Small intestine (tissue), 7 donors: Measurements from ENCODE around the gene NUDT7. TPM values are rescaled to one million over a fixed set of nuclear protein-coding genes. Genes with fewer than 3 reads are reported as not detected.

Experiments
- DNase-seq, 2 donors: peaks; one replicate each; pipeline versions ENCODE4 v3.0.0 to v3.0.0-alpha.2; 2013
- FAIRE-seq: peaks from 2 replicates; lab custom pipeline; 2012; peaks lifted over from hg19 to GRCh38; lab: Jason Lieb, UNC
- H3K27ac ChIP-seq, 3 donors: one replicate each; pipeline ENCODE4 v1.5.1; 2013; ENCODE audit warnings: low read length in 2 of 3, mild to moderate bottlenecking in 2 of 3, control low read depth in 1 of 3, inconsistent platforms in 1 of 3, low read depth in 1 of 3, moderate library complexity in 1 of 3
- H3K27me3 ChIP-seq, 3 donors: one replicate each; pipeline ENCODE4 v1.6.1; 2013; ENCODE audit warnings: low read length in 3 of 3, inconsistent platforms in 1 of 3; ENCODE audit not compliant: control insufficient read depth in 3 of 3, insufficient read depth in 3 of 3
- H3K36me3 ChIP-seq, 3 donors: one replicate each; pipeline ENCODE4 v1.6.1; 2013; ENCODE audit warnings: low read length in 3 of 3, inconsistent platforms in 1 of 3, low read depth in 1 of 3, mild to moderate bottlenecking in 1 of 3, moderate library complexity in 1 of 3; ENCODE audit not compliant: control insufficient read depth in 3 of 3, insufficient read depth in 2 of 3
- H3K4me1 ChIP-seq, 3 donors: one replicate each; pipeline ENCODE4 v1.6.1; 2013; ENCODE audit warnings: low read length in 2 of 3, inconsistent platforms in 1 of 3, low read depth in 1 of 3, mild to moderate bottlenecking in 1 of 3, moderate library complexity in 1 of 3; ENCODE audit not compliant: control insufficient read depth in 3 of 3, insufficient read depth in 2 of 3
- H3K4me3 ChIP-seq, 3 donors: one replicate each; pipeline ENCODE4 v1.5.1; 2013; ENCODE audit warnings: low read length in 3 of 3, control low read depth in 1 of 3, inconsistent platforms in 1 of 3, low read depth in 1 of 3, mild to moderate bottlenecking in 1 of 3, moderate library complexity in 1 of 3
- H3K9me3 ChIP-seq, 2 donors: one replicate each; pipeline ENCODE4 v1.6.1; 2013; ENCODE audit warnings: low read depth in 1 of 2, low read length in 1 of 2; ENCODE audit not compliant: control insufficient read depth in 2 of 2, insufficient read depth in 1 of 2
- WGBS, 3 donors: extraction: QIAGEN DNeasy Blood & Tissue Kit; methylation state at CpG; one replicate each; pipeline ENCODE4 v1.1.7; 2013; 5-methylcytosine and 5-hydroxymethylcytosine counted together
- polyA plus RNA-seq, 4 donors: library from polyadenylated mRNA; stranded (reverse) in 3 of 4; unstranded in 1 of 4; fragments of 200-250 nt in 3 of 4; fragments of 120-200 nt in 1 of 4; gene quantifications; one replicate each; pipeline versions ENCODE4 v1.2.1 to v1.2.3, GENCODE V29; 2013
- donor health status: healthy with polysubstance abuse.
- donor health status: control.
- donor health status: control.
- donor health status: Bipolar disorder and iron deficiency.
- donor health status: healthy.

The NUDT7 gene
- polyA plus RNA-seq, 4 donors: 8.4 to 18.1 (median 14.2) TPM

- Histone ChIP-seq H3K4me3 (no peak overlapping the region), H3K27me3 (no peaks in the 10 kb centered on the region), H3K27ac (no peak overlapping the region), H3K9me3 (no peaks in the 10 kb centered on the region), H3K4me1 (no peaks in the 10 kb centered on the region), H3K36me3 (peaks cover 0 to 5% (median 0%) of the 10 kb centered on the region in 3 donors)
- DNase-seq (no peak), FAIRE-seq (no peak)
- WGBS, 3 donors: 64 to 89% (median 89%) methylated on average over 11 of the region's 11 CpGs
Measured at GRCh38 chr16:77732241-77732946, 10.1 kb downstream of the NUDT7 start.

- WGBS, 3 donors: 52 to 86% (median 59%) methylated on average over 1 of the region's 1 CpG
- no peak for FAIRE-seq
- no peak for DNase-seq
- Histone ChIP-seq H3K27ac (no peak overlapping the region), H3K9me3 (no peaks in the 10 kb centered on the region), H3K4me1 (no peaks in the 10 kb centered on the region), H3K36me3 (peaks cover 0 to 5% (median 0%) of the 10 kb centered on the region in 3 donors), H3K4me3 (no peak overlapping the region), H3K27me3 (no peaks in the 10 kb centered on the region)
Measured at GRCh38 chr16:77736879-77737278, 14.6 kb downstream of the NUDT7 start.

- Histone ChIP-seq H3K36me3 (peaks cover 0 to 3% (median 0%) of the 10 kb centered on the region in 3 donors), H3K4me1 (no peaks in the 10 kb centered on the region), H3K27ac (no peak overlapping the region), H3K9me3 (no peaks in the 10 kb centered on the region), H3K4me3 (no peak overlapping the region), H3K27me3 (no peaks in the 10 kb centered on the region)
- FAIRE-seq (no peak), DNase-seq (no peak)
- 83 to 86% (median 85%) methylated on average over 10 of the region's 10 CpGs for WGBS, 3 donors
Measured at GRCh38 chr16:77738706-77739558, 16.6 kb downstream of the NUDT7 start.

GRCh38 chr16:77739559-77739892 lies 17.2 kb downstream of the NUDT7 start:
- Histone ChIP-seq H3K36me3 (peaks cover 0 to 3% (median 0%) of the 10 kb centered on the region in 3 donors), H3K27ac (no peak overlapping the region), H3K4me1 (no peaks in the 10 kb centered on the region), H3K27me3 (no peaks in the 10 kb centered on the region), H3K4me3 (no peak overlapping the region), H3K9me3 (no peaks in the 10 kb centered on the region)
- WGBS, 3 donors: 58 to 70% (median 60%) methylated on average over 1 of the region's 1 CpG
- FAIRE-seq (no peak), DNase-seq (no peak)

GRCh38 chr16:77744141-77744540 lies 21.8 kb downstream of the NUDT7 start:
- WGBS, 3 donors: 62 to 82% (median 78%) methylated on average over 4 of the region's 4 CpGs
- no peaks in the 10 kb centered on the region for H3K36me3 ChIP-seq
- no peak overlapping the region for H3K4me3 ChIP-seq
- FAIRE-seq (no peak), DNase-seq (no peak)
- no peak overlapping the region for H3K27ac ChIP-seq
- H3K27me3 ChIP-seq: peaks cover 0 to 1% (median 0%) of the 10 kb centered on the region in 3 donors
- H3K4me1 ChIP-seq: no peaks in the 10 kb centered on the region
- no peaks in the 10 kb centered on the region for H3K9me3 ChIP-seq

DNA sequence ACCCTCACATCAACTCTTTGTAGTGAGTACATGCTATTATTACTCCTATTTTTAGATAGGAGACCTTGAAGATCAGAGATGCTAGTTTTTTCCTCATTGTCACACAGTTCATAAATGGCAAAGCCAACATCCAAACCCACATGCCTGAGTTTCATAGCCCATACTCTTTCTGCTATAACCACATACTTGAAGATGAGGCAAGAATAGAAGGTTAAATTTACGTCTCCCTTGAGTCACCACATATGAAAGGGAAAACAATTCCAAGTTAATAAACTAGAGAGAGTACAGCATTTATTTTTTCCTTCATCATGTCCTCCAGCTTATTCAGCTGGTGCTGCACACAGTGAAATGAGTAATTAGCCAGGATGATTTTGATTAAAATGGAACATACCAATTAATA lies 23.7 kb downstream of the NUDT7 start:
- no peak for FAIRE-seq

DNA sequence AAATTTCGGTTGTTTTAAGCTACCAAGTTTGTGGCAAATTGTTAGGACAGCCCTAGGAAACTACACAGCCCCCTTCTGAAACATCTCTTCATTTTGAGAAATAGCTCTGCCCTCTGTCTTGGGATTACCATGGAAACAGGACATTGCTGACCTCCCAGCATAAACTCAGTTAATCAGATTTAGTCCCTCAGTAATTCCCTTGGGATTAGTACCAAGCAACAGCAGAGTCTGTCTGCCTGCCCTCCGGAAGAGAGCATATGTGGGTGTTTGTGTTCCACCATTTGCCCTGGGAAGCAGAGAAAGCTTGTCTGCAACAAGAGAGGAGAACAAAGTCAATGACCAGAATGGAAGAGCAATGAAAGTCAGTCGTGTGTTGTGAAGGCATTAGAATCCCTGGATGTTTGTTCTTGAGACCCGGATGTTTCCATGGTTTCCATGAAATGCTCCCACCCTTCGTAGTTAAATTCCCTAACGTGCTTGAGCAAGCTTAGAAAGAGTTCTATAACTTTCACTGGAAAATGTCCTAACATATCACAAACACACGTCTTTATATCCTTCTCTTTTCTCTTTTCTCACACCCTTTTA lies 26.2 kb downstream of the NUDT7 start:
- Histone ChIP-seq H3K27me3 (peaks cover 0 to 1% (median 0%) of the 10 kb centered on the region in 3 donors), H3K4me3 (no peak overlapping the region), H3K9me3 (no peaks in the 10 kb centered on the region), H3K27ac (no peak overlapping the region), H3K36me3 (no peaks in the 10 kb centered on the region), H3K4me1 (no peaks in the 10 kb centered on the region)
- FAIRE-seq: no peak
- 41 to 74% (median 57%) methylated on average over 7 of the region's 7 CpGs for WGBS, 3 donors
- DNase-seq: no peak

More for the DNA sequence above, 23.7 kb downstream of the NUDT7 start:
- Histone ChIP-seq H3K9me3 (no peaks in the 10 kb centered on the region), H3K27ac (no peak overlapping the region), H3K4me1 (no peaks in the 10 kb centered on the region), H3K4me3 (no peak overlapping the region), H3K27me3 (peaks cover 0 to 1% (median 0%) of the 10 kb centered on the region in 3 donors), H3K36me3 (no peaks in the 10 kb centered on the region)
- no peak for DNase-seq
- WGBS, 3 donors: 60 to 81% (median 69%) methylated on average over 1 of the region's 1 CpG

GRCh38 chr16:77749415-77749814 lies 27.1 kb downstream of the NUDT7 start:
- Histone ChIP-seq H3K27me3 (peaks cover 0 to 1% (median 0%) of the 10 kb centered on the region in 3 donors), H3K4me3 (no peak overlapping the region), H3K9me3 (no peaks in the 10 kb centered on the region), H3K4me1 (no peaks in the 10 kb centered on the region), H3K27ac (no peak overlapping the region), H3K36me3 (no peaks in the 10 kb centered on the region)
- DNase-seq (no peak), FAIRE-seq (no peak)
- 33 to 79% (median 72%) methylated on average over 1 of the region's 1 CpG for WGBS, 3 donors
